ENCODE measurements around the gene NR1H2.

DNA sequence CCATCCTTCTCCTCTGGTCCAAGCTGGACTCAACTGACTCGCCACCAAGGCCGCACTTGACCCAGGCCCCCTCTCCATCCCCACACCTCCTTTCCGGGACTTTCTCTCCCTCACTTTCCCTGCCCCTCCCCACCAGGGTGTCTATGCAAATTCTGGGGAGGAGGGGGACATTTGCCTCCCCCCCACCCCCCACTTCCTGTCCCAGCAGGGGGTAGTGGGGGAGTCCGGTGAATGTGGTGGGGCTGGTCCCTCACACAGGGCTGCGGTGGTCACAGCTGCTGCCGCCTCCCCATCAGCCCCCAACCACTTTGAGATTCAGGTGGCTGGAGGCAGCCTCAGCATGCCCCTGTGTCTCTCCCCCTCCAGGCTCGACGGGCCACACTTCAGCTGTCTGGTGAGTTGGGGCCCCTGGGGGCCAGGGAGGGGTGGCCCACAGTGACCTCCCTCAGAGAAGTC, 43.4 kb downstream of the NR1H2 start:
- no peak for TF ChIP-seq TAF1 (IDR thresholded peaks at IDR 0.05; ENCODE audit: borderline replicate concordance, insufficient read depth, low read length)
- no peak for TF ChIP-seq SIN3A (IDR thresholded peaks at IDR 0.05; ENCODE audit: borderline replicate concordance, insufficient read depth, low read length)

Measured in PFSK-1 (cell line).